ENCODE measurements around the gene ADGRG6. TPM values are rescaled to one million over a fixed set of nuclear protein-coding genes. Genes with fewer than 3 reads are reported as not detected.
A peak's percentile ranks its signal among the peaks of the same experiment; 100 is the strongest.

ADGRG6 gene
- polyA plus RNA-seq, 1 of the 3 experiments (the other 2 are of a cell fraction) = 61.5 TPM

DNA sequence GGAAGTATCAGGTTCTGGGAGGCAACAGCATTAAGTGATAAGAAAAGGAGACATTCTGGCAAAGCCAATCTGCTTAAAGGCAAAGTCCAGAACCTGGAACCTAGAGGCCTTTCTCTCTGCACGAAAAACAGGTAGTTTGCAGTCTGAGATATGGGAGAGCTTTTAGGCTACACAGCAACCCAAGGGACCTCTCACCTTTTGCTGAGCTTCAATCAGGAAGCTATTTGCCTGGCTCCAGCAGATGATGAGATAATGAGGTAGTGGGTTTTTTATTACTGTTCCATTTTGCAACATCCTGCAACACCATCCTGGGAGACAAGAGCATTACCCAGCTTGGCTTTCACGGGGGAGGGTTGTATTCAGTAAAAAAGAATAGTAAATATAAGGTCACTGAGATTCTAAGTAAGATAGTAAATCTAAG lies 143.1 kb downstream of the ADGRG6 start:
- H3F3A ChIP-seq (replicated peaks; ENCODE audit: insufficient read depth) = peaks cover 22% of the 10 kb centered on the region
- H3K27ac ChIP-seq (ENCODE audit: low read depth in 2 of 2, low read length in 1 of 2) = peak overlapping the region in 1 of 2 experiments; percentile 82; a peak in 3 of 4 replicates
- H3K79me2 ChIP-seq (ENCODE audit: insufficient read depth) = no peaks in the 10 kb centered on the region
- H3K4me1 ChIP-seq (ENCODE audit: control insufficient read depth in 1 of 2, insufficient read depth in 2 of 2, low read depth in 1 of 2, low read length in 1 of 2) = peaks cover 3 to 19% of the 10 kb centered on the region in 2 experiments; a peak in 3 of 4 replicates
- POLR2A ChIA-PET = no interaction called here
- H4K20me1 ChIP-seq (ENCODE audit: insufficient read depth) = no peaks in the 10 kb centered on the region
- H3K9me3 ChIP-seq = no peaks in the 10 kb centered on the region
- DNase-seq = no peak
- H3K9ac ChIP-seq = no peak overlapping the region
- no peak overlapping the region for H2AFZ ChIP-seq (ENCODE audit: low read depth)
- 42% methylated on average over 2 of the region's 2 CpGs for WGBS (ENCODE audit: low lambda C conversion rate)
- TF ChIP-seq, protein P1, sequence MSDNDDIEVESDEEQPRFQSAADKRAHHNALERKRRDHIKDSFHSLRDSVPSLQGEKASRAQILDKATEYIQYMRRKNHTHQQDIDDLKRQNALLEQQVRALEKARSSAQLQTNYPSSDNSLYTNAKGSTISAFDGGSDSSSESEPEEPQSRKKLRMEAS (IDR thresholded peaks at IDR 0.05; ENCODE audit: low read depth) = no peak
- TF ChIP-seq CHD2 (IDR thresholded peaks at IDR 0.05; ENCODE audit: low read length, partially characterized antibody) = no peak
- no peak for TF ChIP-seq FOXM1 (IDR thresholded peaks at IDR 0.05; ENCODE audit: low read depth)
- no peak for TF ChIP-seq USF1 (IDR thresholded peaks at IDR 0.05; ENCODE audit: borderline replicate concordance, low read depth)
- no peak for TF ChIP-seq TCF12 (IDR thresholded peaks at IDR 0.05)
- H3K9me2 ChIP-seq = no peaks in the 10 kb centered on the region
- H3K4me2 ChIP-seq = peak overlapping the region; percentile 54; the same call in 1 of the 2 replicates
- CTCF ChIA-PET = interaction anchor here (1.1 to 1.3 kb wide), 2 partner anchors 15 to 289 kb away, joined by 3 read pairs; no protein-coding TSS in a partner anchor
- peaks cover 51 to 73% of the 10 kb centered on the region in 2 experiments for H3K36me3 ChIP-seq (replicated peaks in 1 of 2; ENCODE audit: control insufficient read depth in 1 of 2, insufficient read depth in 2 of 2, low read length in 1 of 2)
- no peak overlapping the region for H3K4me3 ChIP-seq (ENCODE audit: low read depth in 2 of 2, low read length in 1 of 2)
- no peaks in the 10 kb centered on the region for H3K27me3 ChIP-seq (ENCODE audit: insufficient read depth)

DNA sequence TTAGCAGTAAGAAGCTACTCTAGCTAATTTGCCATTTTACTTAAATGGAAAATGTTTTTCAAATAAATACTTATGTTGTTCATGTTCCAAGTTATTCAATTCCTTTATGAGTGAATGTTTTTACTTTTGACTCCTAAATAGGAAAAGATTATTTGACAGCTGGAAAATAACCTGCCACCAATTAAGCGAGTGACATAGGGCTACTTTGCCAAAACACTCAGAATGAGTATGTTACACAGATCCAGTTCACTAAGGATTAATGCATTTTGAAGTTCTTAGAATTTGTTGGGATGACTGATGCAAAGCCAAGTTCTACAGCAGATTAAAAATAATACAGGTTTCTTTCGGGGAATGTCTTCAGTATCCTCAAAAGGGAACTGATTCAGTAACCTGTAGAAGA lies 144.4 kb downstream of the ADGRG6 start:
- TF ChIP-seq TEAD4 (IDR thresholded peaks at IDR 0.05; ENCODE audit: borderline replicate concordance, insufficient read depth) (no peak), FOSL2 (IDR thresholded peaks at IDR 0.05; ENCODE audit: borderline replicate concordance, low read depth) (no peak)
- TF ChIP-seq, protein P2, sequence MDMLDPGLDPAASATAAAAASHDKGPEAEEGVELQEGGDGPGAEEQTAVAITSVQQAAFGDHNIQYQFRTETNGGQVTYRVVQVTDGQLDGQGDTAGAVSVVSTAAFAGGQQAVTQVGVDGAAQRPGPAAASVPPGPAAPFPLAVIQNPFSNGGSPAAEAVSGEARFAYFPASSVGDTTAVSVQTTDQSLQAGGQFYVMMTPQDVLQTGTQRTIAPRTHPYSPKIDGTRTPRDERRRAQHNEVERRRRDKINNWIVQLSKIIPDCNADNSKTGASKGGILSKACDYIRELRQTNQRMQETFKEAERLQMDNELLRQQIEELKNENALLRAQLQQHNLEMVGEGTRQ (IDR thresholded peaks at IDR 0.05; ENCODE audit: borderline replicate concordance, low read depth, low read length) = no peak
- peaks cover 3 to 19% of the 10 kb centered on the region in 2 experiments; a peak in 3 of 4 replicates for H3K4me1 ChIP-seq (ENCODE audit: control insufficient read depth in 1 of 2, insufficient read depth in 2 of 2, low read depth in 1 of 2, low read length in 1 of 2)
- H4K20me1 ChIP-seq (ENCODE audit: insufficient read depth) = no peaks in the 10 kb centered on the region
- no peaks in the 10 kb centered on the region for H3K27me3 ChIP-seq (ENCODE audit: insufficient read depth)
- no peak overlapping the region for H3K27ac ChIP-seq (ENCODE audit: low read depth in 2 of 2, low read length in 1 of 2)
- H3K4me2 ChIP-seq = no peak overlapping the region
- peaks cover 22% of the 10 kb centered on the region for H3F3A ChIP-seq (replicated peaks; ENCODE audit: insufficient read depth)
- H3K36me3 ChIP-seq (replicated peaks in 1 of 2; ENCODE audit: control insufficient read depth in 1 of 2, insufficient read depth in 2 of 2, low read length in 1 of 2) = peaks cover 50 to 72% of the 10 kb centered on the region in 2 experiments
- WGBS (ENCODE audit: low lambda C conversion rate) = 94% methylated on average over 2 of the region's 2 CpGs
- CTCF ChIA-PET = no interaction called here
- H3K9ac ChIP-seq = no peak overlapping the region
- POLR2A ChIA-PET = no interaction called here
- H3K9me2 ChIP-seq = no peaks in the 10 kb centered on the region
- H2AFZ ChIP-seq (ENCODE audit: low read depth) = no peak overlapping the region
- H3K9me3 ChIP-seq = no peaks in the 10 kb centered on the region
- no peak for DNase-seq
- H3K79me2 ChIP-seq (ENCODE audit: insufficient read depth) = no peaks in the 10 kb centered on the region
- no peak overlapping the region for H3K4me3 ChIP-seq (ENCODE audit: low read depth in 2 of 2, low read length in 1 of 2)

DNA sequence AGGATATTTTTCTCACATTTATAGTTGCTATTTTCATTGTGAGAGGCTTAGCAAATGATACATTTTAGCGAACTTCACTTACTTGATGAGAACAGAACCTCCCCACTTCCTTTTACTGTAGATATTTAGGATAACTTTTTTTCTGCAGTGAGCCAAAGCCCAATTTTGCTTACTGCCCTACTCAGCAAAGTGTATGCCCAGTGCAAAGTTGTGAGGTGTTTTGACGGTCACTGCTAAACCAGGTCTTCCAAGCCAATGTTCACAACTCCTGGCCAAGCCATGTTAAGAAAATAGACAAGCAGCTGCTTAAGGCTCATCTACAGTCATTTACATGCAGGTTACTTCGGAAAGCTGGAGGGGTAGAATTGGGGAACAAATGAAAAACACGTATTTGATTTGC lies 144.8 kb downstream of the ADGRG6 start:
- Histone ChIP-seq H3K27ac (ENCODE audit: low read depth in 2 of 2, low read length in 1 of 2) (no peak overlapping the region), H3K9me3 (no peaks in the 10 kb centered on the region), H3K27me3 (ENCODE audit: insufficient read depth) (no peaks in the 10 kb centered on the region), H2AFZ (ENCODE audit: low read depth) (no peak overlapping the region), H3F3A (replicated peaks; ENCODE audit: insufficient read depth) (peaks cover 22% of the 10 kb centered on the region), H3K4me2 (no peak overlapping the region), H3K36me3 (replicated peaks in 1 of 2; ENCODE audit: control insufficient read depth in 1 of 2, insufficient read depth in 2 of 2, low read length in 1 of 2) (peaks cover 54 to 73% of the 10 kb centered on the region in 2 experiments), H3K79me2 (ENCODE audit: insufficient read depth) (no peaks in the 10 kb centered on the region), H3K4me1 (ENCODE audit: control insufficient read depth in 1 of 2, insufficient read depth in 2 of 2, low read depth in 1 of 2, low read length in 1 of 2) (peaks cover 3 to 19% of the 10 kb centered on the region in 2 experiments; a peak in 3 of 4 replicates), H3K4me3 (ENCODE audit: low read depth in 2 of 2, low read length in 1 of 2) (no peak overlapping the region), H4K20me1 (ENCODE audit: insufficient read depth) (no peaks in the 10 kb centered on the region), H3K9ac (no peak overlapping the region), H3K9me2 (no peaks in the 10 kb centered on the region)
- WGBS (ENCODE audit: low lambda C conversion rate) = 83% methylated on average over 4 of the region's 4 CpGs
- DNase-seq = no peak
- POLR2A ChIA-PET = no interaction called here
- CTCF ChIA-PET = no interaction called here
- TF ChIP-seq CTCF (IDR thresholded peaks at IDR 0.05) (no peak), RAD21 (IDR thresholded peaks at IDR 0.05; ENCODE audit: low read length) (no peak), FOXJ3 (CRISPR knock-in tag; IDR thresholded peaks at IDR 0.05) (no peak), ELF1 (IDR thresholded peaks at IDR 0.05) (no peak), TEAD4 (IDR thresholded peaks at IDR 0.05; ENCODE audit: borderline replicate concordance, insufficient read depth) (no peak), SMC3 (IDR thresholded peaks at IDR 0.05; ENCODE audit: low read depth, low read length) (no peak), TAF1 (IDR thresholded peaks at IDR 0.05; ENCODE audit: borderline replicate concordance, low read depth, low read length) (no peak)
- TF ChIP-seq, protein P3, sequence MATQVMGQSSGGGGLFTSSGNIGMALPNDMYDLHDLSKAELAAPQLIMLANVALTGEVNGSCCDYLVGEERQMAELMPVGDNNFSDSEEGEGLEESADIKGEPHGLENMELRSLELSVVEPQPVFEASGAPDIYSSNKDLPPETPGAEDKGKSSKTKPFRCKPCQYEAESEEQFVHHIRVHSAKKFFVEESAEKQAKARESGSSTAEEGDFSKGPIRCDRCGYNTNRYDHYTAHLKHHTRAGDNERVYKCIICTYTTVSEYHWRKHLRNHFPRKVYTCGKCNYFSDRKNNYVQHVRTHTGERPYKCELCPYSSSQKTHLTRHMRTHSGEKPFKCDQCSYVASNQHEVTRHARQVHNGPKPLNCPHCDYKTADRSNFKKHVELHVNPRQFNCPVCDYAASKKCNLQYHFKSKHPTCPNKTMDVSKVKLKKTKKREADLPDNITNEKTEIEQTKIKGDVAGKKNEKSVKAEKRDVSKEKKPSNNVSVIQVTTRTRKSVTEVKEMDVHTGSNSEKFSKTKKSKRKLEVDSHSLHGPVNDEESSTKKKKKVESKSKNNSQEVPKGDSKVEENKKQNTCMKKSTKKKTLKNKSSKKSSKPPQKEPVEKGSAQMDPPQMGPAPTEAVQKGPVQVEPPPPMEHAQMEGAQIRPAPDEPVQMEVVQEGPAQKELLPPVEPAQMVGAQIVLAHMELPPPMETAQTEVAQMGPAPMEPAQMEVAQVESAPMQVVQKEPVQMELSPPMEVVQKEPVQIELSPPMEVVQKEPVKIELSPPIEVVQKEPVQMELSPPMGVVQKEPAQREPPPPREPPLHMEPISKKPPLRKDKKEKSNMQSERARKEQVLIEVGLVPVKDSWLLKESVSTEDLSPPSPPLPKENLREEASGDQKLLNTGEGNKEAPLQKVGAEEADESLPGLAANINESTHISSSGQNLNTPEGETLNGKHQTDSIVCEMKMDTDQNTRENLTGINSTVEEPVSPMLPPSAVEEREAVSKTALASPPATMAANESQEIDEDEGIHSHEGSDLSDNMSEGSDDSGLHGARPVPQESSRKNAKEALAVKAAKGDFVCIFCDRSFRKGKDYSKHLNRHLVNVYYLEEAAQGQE (IDR thresholded peaks at IDR 0.05; ENCODE audit: low read depth, low read length) = no peak
